GM19043 (cell line): ENCODE results near the gene NTPCR.
"Not testable (repeated sequence)": the region's sequence is repeated elsewhere in the genome, so short reads cannot be mapped to it uniquely, and the experiment has no call there.

Source experiments
- ATAC-seq: cut with Tn5 transposase; IDR thresholded peaks from one replicate; pipeline ENCODE4 v1.9.1; 2021; ENCODE audit warnings: low read depth; ENCODE audit not compliant: unreplicated experiment

Gene NTPCR

GRCh38 chr1:232983375-232983774 is 33.0 kb downstream of the NTPCR start:
- no peak for ATAC-seq

GRCh38 chr1:232983817-232984567 is 33.6 kb downstream of the NTPCR start:
- ATAC-seq: no peak

- ATAC-seq: no peak
Observed at GRCh38 chr1:232984577-232985425, 34.4 kb downstream of the NTPCR start.

- ATAC-seq: no peak
Observed at GRCh38 chr1:232985882-232986526, 35.6 kb downstream of the NTPCR start.

- ATAC-seq: no peak
Observed at GRCh38 chr1:232986527-232986922, 36.1 kb downstream of the NTPCR start.

- ATAC-seq: no peak
Observed at GRCh38 chr1:232987046-232987773, 36.8 kb downstream of the NTPCR start.

GRCh38 chr1:232987774-232988140 is 37.3 kb downstream of the NTPCR start:
- ATAC-seq: no peak

- no peak for ATAC-seq
Observed at GRCh38 chr1:232988572-232989040, 38.2 kb downstream of the NTPCR start.

GRCh38 chr1:232990176-232991128 is 40.0 kb downstream of the NTPCR start:
- no peak for ATAC-seq

GRCh38 chr1:232991238-232991637 is 40.8 kb downstream of the NTPCR start:
- ATAC-seq: no peak

- no peak for ATAC-seq
Observed at GRCh38 chr1:232992227-232992626, 41.8 kb downstream of the NTPCR start.

- ATAC-seq: no peak
Observed at GRCh38 chr1:232993555-232993954, 43.1 kb downstream of the NTPCR start.

- no peak for ATAC-seq
Observed at GRCh38 chr1:232995189-232995588, 44.8 kb downstream of the NTPCR start.

GRCh38 chr1:232996143-232996542 is 45.7 kb downstream of the NTPCR start:
- no peak for ATAC-seq

GRCh38 chr1:232998138-232998537 is 47.7 kb downstream of the NTPCR start:
- ATAC-seq: no peak

GRCh38 chr1:232998646-232999045 is 48.2 kb downstream of the NTPCR start:
- no peak for ATAC-seq

- no peak for ATAC-seq
Observed at GRCh38 chr1:232999956-233000625, 49.7 kb downstream of the NTPCR start.

GRCh38 chr1:233003638-233004037 is 53.2 kb downstream of the NTPCR start:
- ATAC-seq: not testable (repeated sequence)

- ATAC-seq: no peak
Observed at GRCh38 chr1:233004451-233004850, 54.0 kb downstream of the NTPCR start.
